SK-N-SH (cell line): ENCODE measurements around the gene ZNF628. TPM values are rescaled to one million over a fixed set of nuclear protein-coding genes. Genes with fewer than 3 reads are reported as not detected.

Source experiments
- CTCF ChIA-PET: fragments of 300-600, 350-600 bp; formaldehyde crosslinking; extraction: SDS; loops from one replicate; lab custom pipeline; 2021; lab: Yijun Ruan, JAX
- POLR2A ChIA-PET: fragments of 350-600 bp; sonication (Branson Sonifier 250); formaldehyde crosslinking; extraction: SDS; loops from one replicate; lab custom pipeline; 2020; ENCODE audit warnings: antibody characterized with exemption, inconsistent platforms; lab: Yijun Ruan, JAX
- DNase-seq: peaks from one replicate; pipeline ENCODE4 v3.0.0; 2012
- H2AFZ ChIP-seq: fragments of 200-600 bp; sonication (generic); 2 replicates; pipeline ENCODE4 v1.8.1; 2016; ENCODE audit warnings: antibody characterized with exemption, mild to moderate bottlenecking, low read depth
- H3F3A ChIP-seq: fragments of 200-600 bp; sonication (generic); replicated peaks from 2 replicates; pipeline ENCODE3; 2016; ENCODE audit warnings: antibody characterized with exemption, mild to moderate bottlenecking; ENCODE audit not compliant: insufficient read depth
- H3K27ac ChIP-seq, 2 experiments: fragments of 200-500 bp in 1 of 2; fragments of 200-600 bp in 1 of 2; sonication (Bioruptor generic) in 1 of 2; sonication (generic), shearing (Covaris generic) in 1 of 2; 2 replicates each; pipeline versions ENCODE4 v1.5.1 to v1.6.1; 2014 to 2016; ENCODE audit warnings: low read depth in 2 of 2, inconsistent platforms in 1 of 2, low read length in 1 of 2, mild to moderate bottlenecking in 1 of 2, mixed read lengths in 1 of 2
- H3K27me3 ChIP-seq: fragments of 200-600 bp; sonication (generic), shearing (Covaris generic); 2 replicates; pipeline ENCODE4 v1.6.1; 2016; ENCODE audit warnings: mixed run types; ENCODE audit not compliant: insufficient read depth
- H3K36me3 ChIP-seq, 2 experiments: fragments of 200-500 bp in 1 of 2; fragments of 200-600 bp in 1 of 2; sonication (Bioruptor generic) in 1 of 2; sonication (generic) in 1 of 2; replicated peaks in 1 of 2; 2 replicates each; pipeline versions ENCODE3 to v1.5.1; 2014 to 2016; ENCODE audit warnings: low read length in 1 of 2, mild to moderate bottlenecking in 1 of 2; ENCODE audit not compliant: insufficient read depth in 2 of 2, control insufficient read depth in 1 of 2
- H3K4me1 ChIP-seq, 2 experiments: fragments of 200-500 bp in 1 of 2; fragments of 200-600 bp in 1 of 2; sonication (Bioruptor generic) in 1 of 2; sonication (generic), shearing (Covaris generic) in 1 of 2; 2 replicates each; pipeline versions ENCODE4 v1.5.1 to v1.6.1; 2014 to 2016; ENCODE audit warnings: low read depth in 1 of 2, low read length in 1 of 2, mixed run types in 1 of 2; ENCODE audit not compliant: insufficient read depth in 2 of 2, control insufficient read depth in 1 of 2
- H3K4me2 ChIP-seq: fragments of 200-600 bp; sonication (generic), shearing (Covaris generic); 2 replicates; pipeline ENCODE4 v1.6.1; 2017; ENCODE audit warnings: mixed run types
- H3K4me3 ChIP-seq, 2 experiments: fragments of 200-500 bp in 1 of 2; fragments of 200-600 bp in 1 of 2; sonication (Bioruptor generic) in 1 of 2; sonication (generic), shearing (Covaris generic) in 1 of 2; 2 replicates each; pipeline versions ENCODE4 v1.5.1 to v1.8.1; 2014 to 2016; ENCODE audit warnings: low read depth in 2 of 2, inconsistent platforms in 1 of 2, low read length in 1 of 2, mild to moderate bottlenecking in 1 of 2, mixed read lengths in 1 of 2, moderate library complexity in 1 of 2
- H3K79me2 ChIP-seq: fragments of 200-600 bp; sonication (generic); 2 replicates; pipeline ENCODE4 v1.8.1; 2017; ENCODE audit warnings: mild to moderate bottlenecking; ENCODE audit not compliant: insufficient read depth
- H3K9ac ChIP-seq: fragments of 200-600 bp; sonication (generic); 2 replicates; pipeline ENCODE4 v1.6.1; 2017; ENCODE audit warnings: mixed run types
- H3K9me2 ChIP-seq: fragments of 200-600 bp; sonication (generic); 2 replicates; pipeline ENCODE4 v1.6.1; 2017; ENCODE audit warnings: mixed run types
- H3K9me3 ChIP-seq: fragments of 200-600 bp; sonication (generic); 2 replicates; pipeline ENCODE4 v1.6.1; 2017; ENCODE audit warnings: mixed run types, mild to moderate bottlenecking, moderate library complexity
- H4K20me1 ChIP-seq: fragments of 200-600 bp; sonication (generic); 2 replicates; pipeline ENCODE4 v1.6.1; 2017; ENCODE audit warnings: mild to moderate bottlenecking, mixed run types; ENCODE audit not compliant: insufficient read depth
- CHD2 ChIP-seq: fragments of 150-350 bp; IDR thresholded peaks from 2 replicates; pipeline ENCODE4 v1.6.1; 2018; ENCODE audit warnings: low read length; ENCODE audit not compliant: partially characterized antibody
- ELF1 ChIP-seq: IDR thresholded peaks from 2 replicates; pipeline ENCODE4 v1.4.0; 2012
- EP300 ChIP-seq, 2 experiments: IDR thresholded peaks; 2 replicates each; pipeline versions ENCODE4 v1.4.0 to v1.6.1; 2012; ENCODE audit warnings: borderline replicate concordance in 1 of 2, low read depth in 1 of 2, low read length in 1 of 2
- EZH2phosphoT487 ChIP-seq: fragments of 200-600 bp; sonication (generic); IDR thresholded peaks from 2 replicates; pipeline ENCODE4 v1.6.1; 2017; ENCODE audit warnings: low read depth, mixed run types, mild to moderate bottlenecking, antibody characterized with exemption, moderate library complexity, borderline replicate concordance
- FOSL2 ChIP-seq: IDR thresholded peaks from 2 replicates; pipeline ENCODE4 v1.4.0; 2012; ENCODE audit warnings: low read depth, mild to moderate bottlenecking, moderate library complexity, borderline replicate concordance
- FOXM1 ChIP-seq: IDR thresholded peaks from 2 replicates; pipeline ENCODE4 v1.4.0; 2012; ENCODE audit warnings: low read depth, mild to moderate bottlenecking
- GABPA ChIP-seq: IDR thresholded peaks from 2 replicates; pipeline ENCODE4 v1.4.0; 2012; ENCODE audit warnings: low read depth, mild to moderate bottlenecking
- GATA2 ChIP-seq: sonication (generic); formaldehyde crosslinking; IDR thresholded peaks from 2 replicates; pipeline ENCODE4 v1.5.0; 2020; ENCODE audit warnings: mild to moderate bottlenecking, missing genetic modification reagents
- MXI1 ChIP-seq: IDR thresholded peaks from 2 replicates; pipeline ENCODE4 v1.6.1; 2012; ENCODE audit warnings: mild to moderate bottlenecking, low read depth, low read length, improper control_type of control experiment
- POLR2AphosphoS5 ChIP-seq: IDR thresholded peaks from 2 replicates; pipeline ENCODE4 v1.6.1; 2012; ENCODE audit warnings: low read depth, low read length
- RAD21 ChIP-seq: IDR thresholded peaks from 2 replicates; pipeline ENCODE4 v1.6.1; 2012; ENCODE audit warnings: mild to moderate bottlenecking, low read length
- RCOR1 ChIP-seq: fragments of 150-350 bp; IDR thresholded peaks from 2 replicates; pipeline ENCODE4 v1.6.1; 2017; ENCODE audit warnings: antibody characterized with exemption, low read length
- TAF1 ChIP-seq: IDR thresholded peaks from 2 replicates; pipeline ENCODE4 v1.6.1; 2012; ENCODE audit warnings: low read depth, mild to moderate bottlenecking, low read length, moderate library complexity, borderline replicate concordance
- WGBS: methylation state at CpG from one replicate; pipeline ENCODE4 v1.1.6; 2017; ENCODE audit warnings: low lambda C conversion rate; 5-methylcytosine and 5-hydroxymethylcytosine counted together
- polyA plus RNA-seq, 3 experiments: library from polyadenylated mRNA; depleted of rRNA; stranded (reverse); fragments of >200 nt; gene quantifications; 2 replicates each; pipeline ENCODE4 v1.2.3, GENCODE V29; 2012
- TF ChIP-seq, protein P1 (sequence below): fragments of 150-350 bp; IDR thresholded peaks from 2 replicates; pipeline ENCODE4 v1.6.1; 2016; ENCODE audit warnings: mild to moderate bottlenecking, low read depth, low read length
- TF ChIP-seq, protein P2 (sequence below): fragments of 150-350 bp; IDR thresholded peaks from 2 replicates; pipeline ENCODE4 v1.6.1; 2017; ENCODE audit warnings: antibody characterized with exemption, low read length, low read depth, borderline replicate concordance
- TF ChIP-seq, protein P3 (sequence below): IDR thresholded peaks from 2 replicates; pipeline ENCODE4 v1.4.0; 2012; ENCODE audit warnings: low read depth, borderline replicate concordance

Gene ZNF628
- polyA plus RNA-seq, 1 of the 3 experiments (the other 2 are of a cell fraction): 1.6 TPM

DNA sequence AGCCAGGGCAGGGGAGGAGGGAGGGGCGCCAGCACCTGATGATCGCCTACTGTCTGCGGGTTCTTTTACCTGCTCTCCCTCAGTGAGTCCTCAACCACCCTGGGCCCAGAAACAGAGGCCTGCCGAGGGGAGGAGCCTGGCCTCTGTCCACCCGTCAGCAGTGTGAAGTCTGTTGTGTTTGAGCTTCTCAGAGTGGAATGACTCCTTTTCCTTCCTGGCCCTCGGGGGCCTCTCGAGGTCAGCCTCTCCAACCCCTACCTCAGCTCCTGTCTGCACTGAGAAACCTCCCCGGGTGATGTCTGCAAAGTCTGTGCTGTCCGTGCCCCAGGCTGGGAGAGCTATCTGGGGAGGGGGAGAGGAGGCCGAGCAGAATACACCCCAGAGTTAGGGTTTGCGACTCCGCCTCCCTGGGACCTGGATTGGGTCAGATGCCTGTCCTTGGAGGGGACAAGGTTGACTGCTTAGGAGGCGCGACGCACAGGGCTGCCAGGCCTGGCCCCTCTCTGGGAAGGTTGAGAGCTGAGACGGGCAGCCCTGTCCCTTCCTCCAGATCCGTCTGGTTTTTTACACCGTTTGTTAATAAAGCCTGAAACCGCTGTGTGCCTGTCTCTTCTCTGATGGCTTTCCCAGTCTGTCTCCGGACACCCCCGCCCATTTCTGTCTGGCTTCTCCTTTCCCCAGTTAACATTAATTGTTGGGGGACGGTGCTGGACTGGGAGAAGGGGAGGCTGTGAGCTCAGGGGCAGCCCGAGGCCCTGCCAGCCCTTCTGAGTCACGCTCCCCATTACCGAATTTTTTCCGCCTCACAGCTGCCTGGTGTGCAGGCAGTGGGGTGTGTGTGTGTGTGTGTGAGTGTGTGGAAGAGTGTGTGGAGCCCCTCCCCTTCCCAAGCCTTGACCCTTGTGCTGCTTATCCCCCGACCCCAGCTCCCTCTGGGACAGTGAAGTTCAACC is 10.8 kb downstream of the ZNF628 start (continued):
- no peak for TF ChIP-seq EZH2phosphoT487
- TF ChIP-seq POLR2AphosphoS5: peak; percentile 24
- peak; percentile 57; the same call in 1 of the 2 replicates for TF ChIP-seq TAF1
- TF ChIP-seq, protein P1, sequence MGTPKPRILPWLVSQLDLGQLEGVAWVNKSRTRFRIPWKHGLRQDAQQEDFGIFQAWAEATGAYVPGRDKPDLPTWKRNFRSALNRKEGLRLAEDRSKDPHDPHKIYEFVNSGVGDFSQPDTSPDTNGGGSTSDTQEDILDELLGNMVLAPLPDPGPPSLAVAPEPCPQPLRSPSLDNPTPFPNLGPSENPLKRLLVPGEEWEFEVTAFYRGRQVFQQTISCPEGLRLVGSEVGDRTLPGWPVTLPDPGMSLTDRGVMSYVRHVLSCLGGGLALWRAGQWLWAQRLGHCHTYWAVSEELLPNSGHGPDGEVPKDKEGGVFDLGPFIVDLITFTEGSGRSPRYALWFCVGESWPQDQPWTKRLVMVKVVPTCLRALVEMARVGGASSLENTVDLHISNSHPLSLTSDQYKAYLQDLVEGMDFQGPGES: no peak
- TF ChIP-seq CHD2: no peak
- TF ChIP-seq, protein P2, sequence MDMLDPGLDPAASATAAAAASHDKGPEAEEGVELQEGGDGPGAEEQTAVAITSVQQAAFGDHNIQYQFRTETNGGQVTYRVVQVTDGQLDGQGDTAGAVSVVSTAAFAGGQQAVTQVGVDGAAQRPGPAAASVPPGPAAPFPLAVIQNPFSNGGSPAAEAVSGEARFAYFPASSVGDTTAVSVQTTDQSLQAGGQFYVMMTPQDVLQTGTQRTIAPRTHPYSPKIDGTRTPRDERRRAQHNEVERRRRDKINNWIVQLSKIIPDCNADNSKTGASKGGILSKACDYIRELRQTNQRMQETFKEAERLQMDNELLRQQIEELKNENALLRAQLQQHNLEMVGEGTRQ: no peak
- TF ChIP-seq RAD21: no peak
- TF ChIP-seq RCOR1: no peak
- TF ChIP-seq ELF1: no peak; the same call in 1 of the 2 replicates
- TF ChIP-seq EP300 (IDR thresholded peaks at IDR 0.05; ENCODE audit: borderline replicate concordance in 1 of 2, low read depth in 1 of 2, low read length in 1 of 2): peak in 1 of 2 experiments; percentile 66; a peak in 1 of 4 replicates
- no peak for TF ChIP-seq GABPA

DNA sequence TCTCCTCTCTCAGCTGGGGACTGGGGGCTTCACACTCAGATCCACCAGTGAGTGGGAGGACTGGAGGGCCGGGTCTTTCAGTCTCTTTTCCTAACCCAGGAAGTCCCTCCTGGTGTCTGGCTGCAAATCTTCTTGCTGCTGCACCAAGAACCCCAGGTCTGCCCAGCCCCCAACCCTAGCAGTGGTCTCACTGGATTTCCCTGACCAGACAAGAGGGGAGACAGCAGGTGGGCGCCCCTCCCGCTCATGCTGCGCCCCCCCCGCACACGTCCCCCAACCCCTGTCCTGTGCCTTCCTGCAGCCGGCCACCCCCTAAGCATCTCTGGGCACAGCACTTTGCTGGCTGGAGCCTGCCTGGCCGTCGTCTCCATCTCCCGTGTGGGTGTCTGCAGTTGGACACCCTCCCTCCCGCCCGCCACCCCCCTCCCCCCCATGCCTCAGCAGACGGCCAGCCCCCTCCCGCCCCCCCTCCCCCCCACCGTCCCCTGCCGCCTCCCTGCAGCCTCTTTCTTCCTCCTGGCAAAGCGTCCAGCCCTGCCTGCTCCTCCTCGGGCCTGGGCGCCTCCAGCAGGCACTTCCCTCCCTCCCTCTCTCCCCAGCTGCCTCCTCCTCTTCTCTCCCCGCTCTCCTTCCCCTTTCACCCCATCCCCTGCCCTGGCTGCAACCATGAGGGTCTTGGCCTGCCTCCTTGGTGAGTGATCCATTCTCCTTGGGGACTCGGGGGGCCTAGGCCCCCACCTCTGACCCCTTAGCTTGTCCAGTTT is 11.7 kb downstream of the ZNF628 start, which contains the start of gene SSC5D:
Gene SSC5D (plus strand): TSS at position 513 of the 764 bp plus-strand sequence. CDS start 154 bp downstream, at position 667.
- DNase-seq: peak; percentile 78
- H3K27ac ChIP-seq: peak within 1 kb of the TSS; percentile 95 to 97
- H3K4me1 ChIP-seq: peaks cover 30 to 68% of the 10 kb centered on the region in 2 experiments; a peak in 3 of 4 replicates
- H3K36me3 ChIP-seq: no peaks in the 10 kb centered on the region
- 12% methylated on average over 20 of the region's 21 CpGs for WGBS
- H4K20me1 ChIP-seq: no peaks in the 10 kb centered on the region
- TF ChIP-seq, protein P3, sequence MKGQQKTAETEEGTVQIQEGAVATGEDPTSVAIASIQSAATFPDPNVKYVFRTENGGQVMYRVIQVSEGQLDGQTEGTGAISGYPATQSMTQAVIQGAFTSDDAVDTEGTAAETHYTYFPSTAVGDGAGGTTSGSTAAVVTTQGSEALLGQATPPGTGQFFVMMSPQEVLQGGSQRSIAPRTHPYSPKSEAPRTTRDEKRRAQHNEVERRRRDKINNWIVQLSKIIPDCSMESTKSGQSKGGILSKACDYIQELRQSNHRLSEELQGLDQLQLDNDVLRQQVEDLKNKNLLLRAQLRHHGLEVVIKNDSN: no peak
- TF ChIP-seq EP300 (IDR thresholded peaks at IDR 0.05; ENCODE audit: borderline replicate concordance in 1 of 2, low read depth in 1 of 2, low read length in 1 of 2): no peak
- TF ChIP-seq MXI1: no peak
- TF ChIP-seq RAD21: no peak
- no peak for TF ChIP-seq FOSL2
- TF ChIP-seq GATA2 (CRISPR knock-in tag): no peak
- no peak for TF ChIP-seq CHD2
- TF ChIP-seq EZH2phosphoT487: no peak
- no peak for TF ChIP-seq POLR2AphosphoS5
- TF ChIP-seq FOXM1: no peak
- H3K4me2 ChIP-seq: peak within 1 kb of the TSS; percentile 91
- H2AFZ ChIP-seq: peak within 1 kb of the TSS; percentile 31; the same call in 1 of the 2 replicates
- H3K27me3 ChIP-seq: no peaks in the 10 kb centered on the region
- peak within 1 kb of the TSS; percentile 69 to 80 for H3K4me3 ChIP-seq
- H3K79me2 ChIP-seq: peaks cover 14% of the 10 kb centered on the region; the same call in 1 of the 2 replicates
- ChIA-PET CTCF (interaction anchor here (0.9 to 15.1 kb wide), 5 partner anchors 12 to 143 kb away, joined by 3 to 162 read pairs (median 12); partner anchors contain the start of gene ZNF628), POLR2A (interaction anchor here (0.8 to 2.0 kb wide), 4 partner anchors 11 to 152 kb away, joined by 4 to 11 read pairs (median 7); partner anchors contain the start of genes UBE2S and ZNF628)
- no peaks in the 10 kb centered on the region for H3K9me2 ChIP-seq
- no peaks in the 10 kb centered on the region for H3K9me3 ChIP-seq
- peaks cover 35% of the 10 kb centered on the region for H3F3A ChIP-seq
- peak within 1 kb of the TSS; percentile 86; the same call in 1 of the 2 replicates for H3K9ac ChIP-seq
